Retinal pigment epithelial cell (primary cell): Measurements from ENCODE around the gene BST2.

Experiments
- DNase-seq: peaks from one replicate; pipeline ENCODE4 v3.0.0-alpha.2; 2010; ENCODE audit warnings: low read depth
- H3K4me3 ChIP-seq: 2 replicates; pipeline ENCODE4 v1.5.1; 2011; ENCODE audit warnings: mild to moderate bottlenecking, low read length, control low read depth, moderate library complexity
- CTCF ChIP-seq: conservative IDR thresholded peaks from 2 replicates; pipeline ENCODE4 v1.5.1; 2011; ENCODE audit warnings: low read depth, low read length, control low read depth, inconsistent platforms

BST2 gene

GRCh38 chr19:17398902-17399527 lies 6.4 kb downstream of the BST2 start:
- no peak overlapping the region for H3K4me3 ChIP-seq
- no peak for DNase-seq
- TF ChIP-seq CTCF, result no peak

GRCh38 chr19:17394891-17395415 lies 10.5 kb downstream of the BST2 start:
- peak; percentile 72 for TF ChIP-seq CTCF
- no peak for DNase-seq
- no peak overlapping the region for H3K4me3 ChIP-seq

GRCh38 chr19:17393914-17394313 lies 11.5 kb downstream of the BST2 start, which contains the start of gene CCDC194:
CCDC194 (minus strand) TSS chr19:17394196; CDS start chr19:17394158, 38 bp downstream.
- no peak for TF ChIP-seq CTCF
- H3K4me3 ChIP-seq, result no peak within 1 kb of the TSS
- DNase-seq, result no peak

GRCh38 chr19:17393002-17393401 lies 12.4 kb downstream of the BST2 start:
- H3K4me3 ChIP-seq, result no peak overlapping the region
- no peak for DNase-seq
- TF ChIP-seq CTCF, result no peak

- no peak for DNase-seq
- H3K4me3 ChIP-seq, result peak overlapping the region; percentile 17
- no peak for TF ChIP-seq CTCF
Observed at GRCh38 chr19:17391371-17392151, 13.9 kb downstream of the BST2 start.

GRCh38 chr19:17390665-17391370 lies 14.6 kb downstream of the BST2 start:
- TF ChIP-seq CTCF, result peak; percentile 62
- peak overlapping the region; percentile 55 for H3K4me3 ChIP-seq

More at GRCh38 chr19:17390665-17391370, 14.6 kb downstream of the BST2 start:
- peak; percentile 64 for DNase-seq
